HepG2 (cell line): Measurements from ENCODE around the gene NELFCD. TPM values are rescaled to one million over a fixed set of nuclear protein-coding genes. Genes with fewer than 3 reads are reported as not detected.

ENCODE experiments used
- HNF4G ChIP-seq, 2 experiments: sonication (generic) in 1 of 2; formaldehyde crosslinking in 1 of 2; IDR thresholded peaks; 2 replicates each; pipeline versions ENCODE4 v1.4.0 to v1.6.1; 2011 to 2020; ENCODE audit warnings: borderline replicate concordance in 2 of 2, low read depth in 2 of 2, mild to moderate bottlenecking in 2 of 2, low read length in 1 of 2, missing genetic modification reagents in 1 of 2, moderate library complexity in 1 of 2
- ISL2 ChIP-seq: sonication (generic); formaldehyde crosslinking; IDR thresholded peaks from 2 replicates; pipeline ENCODE4 v1.5.0; 2020; ENCODE audit warnings: missing genetic modification reagents
- RAD21 ChIP-seq: fragments of 450-650 bp; formaldehyde crosslinking; IDR thresholded peaks from 2 replicates; pipeline ENCODE4 v1.5.0; 2020; ENCODE audit warnings: mild to moderate bottlenecking
- TRIM22 ChIP-seq: fragments of 450-650 bp; IDR thresholded peaks from 2 replicates; pipeline ENCODE4 v1.6.1; 2017
- ZNF260 ChIP-seq: sonication (generic); formaldehyde crosslinking; IDR thresholded peaks from 2 replicates; pipeline ENCODE4 v1.4.0; 2020; ENCODE audit warnings: missing genetic modification reagents, low read depth, mild to moderate bottlenecking, borderline replicate concordance
- ZNF317 ChIP-seq: sonication (generic); formaldehyde crosslinking; IDR thresholded peaks from 2 replicates; pipeline ENCODE4 v1.5.0; 2020; ENCODE audit warnings: mild to moderate bottlenecking, missing genetic modification reagents
- ZNF318 ChIP-seq: sonication (generic); formaldehyde crosslinking; IDR thresholded peaks from 2 replicates; pipeline ENCODE4 v1.4.0; 2020; ENCODE audit warnings: mild to moderate bottlenecking, missing genetic modification reagents
- ZNF788 ChIP-seq: sonication (generic); formaldehyde crosslinking; IDR thresholded peaks from 2 replicates; pipeline ENCODE4 v1.5.0; 2020; ENCODE audit warnings: mild to moderate bottlenecking, missing genetic modification reagents, borderline replicate concordance
- polyA plus RNA-seq, 8 experiments: library from polyadenylated mRNA; depleted of rRNA in 3 of 8; stranded (reverse) in 7 of 8; unstranded in 1 of 8; fragments of >200 nt; fragmentation: Illumina TruSeq in 4 of 8; extraction: Trizol in 4 of 8; gene quantifications; 2 replicates each; pipeline versions ENCODE4 v1.2.1 to v1.2.3, GENCODE V29; 2011 to 2016; ENCODE audit warnings: low read depth in 4 of 8, missing spikeins in 1 of 8, mixed read lengths in 1 of 8; ENCODE audit not compliant: insufficient read depth in 1 of 8
- total RNA-seq, 5 experiments: library from RNA; depleted of rRNA; stranded (reverse); fragments of >200 nt; fragmentation: Illumina TruSeq; extraction: Trizol; gene quantifications; 2 replicates each; pipeline ENCODE4 v1.2.3, GENCODE V29; 2016; ENCODE audit warnings: low read depth in 1 of 5
- TF ChIP-seq, protein P1 (sequence below), 2 experiments: fragments of 450-650 bp in 1 of 2; sonication (generic) in 1 of 2; formaldehyde crosslinking in 1 of 2; IDR thresholded peaks; 2 replicates each; pipeline versions ENCODE4 v1.6.1 to v1.8.0; 2016 to 2022; ENCODE audit warnings: antibody characterized with exemption in 1 of 2, mild to moderate bottlenecking in 1 of 2, missing genetic modification reagents in 1 of 2

The NELFCD gene
- total and polyA plus RNA-seq, 2 of the 13 experiments (the other 11 are each of a cell fraction or from before 2014, with no cell fraction given), result 159 to 203 TPM

GRCh38 chr20:59003836-59004492, 22.9 kb downstream of the NELFCD start (continued):
- no peak for TF ChIP-seq ZNF318 (CRISPR knock-in tag)
- TF ChIP-seq ZNF788 (CRISPR knock-in tag), result 0 out of 2 replicates have a peak, but pooled peaks have one; percentile 32
- TF ChIP-seq RAD21 (CRISPR knock-in tag), result no peak
- TF ChIP-seq ZNF317 (CRISPR knock-in tag), result no peak
- TF ChIP-seq, protein P1, sequence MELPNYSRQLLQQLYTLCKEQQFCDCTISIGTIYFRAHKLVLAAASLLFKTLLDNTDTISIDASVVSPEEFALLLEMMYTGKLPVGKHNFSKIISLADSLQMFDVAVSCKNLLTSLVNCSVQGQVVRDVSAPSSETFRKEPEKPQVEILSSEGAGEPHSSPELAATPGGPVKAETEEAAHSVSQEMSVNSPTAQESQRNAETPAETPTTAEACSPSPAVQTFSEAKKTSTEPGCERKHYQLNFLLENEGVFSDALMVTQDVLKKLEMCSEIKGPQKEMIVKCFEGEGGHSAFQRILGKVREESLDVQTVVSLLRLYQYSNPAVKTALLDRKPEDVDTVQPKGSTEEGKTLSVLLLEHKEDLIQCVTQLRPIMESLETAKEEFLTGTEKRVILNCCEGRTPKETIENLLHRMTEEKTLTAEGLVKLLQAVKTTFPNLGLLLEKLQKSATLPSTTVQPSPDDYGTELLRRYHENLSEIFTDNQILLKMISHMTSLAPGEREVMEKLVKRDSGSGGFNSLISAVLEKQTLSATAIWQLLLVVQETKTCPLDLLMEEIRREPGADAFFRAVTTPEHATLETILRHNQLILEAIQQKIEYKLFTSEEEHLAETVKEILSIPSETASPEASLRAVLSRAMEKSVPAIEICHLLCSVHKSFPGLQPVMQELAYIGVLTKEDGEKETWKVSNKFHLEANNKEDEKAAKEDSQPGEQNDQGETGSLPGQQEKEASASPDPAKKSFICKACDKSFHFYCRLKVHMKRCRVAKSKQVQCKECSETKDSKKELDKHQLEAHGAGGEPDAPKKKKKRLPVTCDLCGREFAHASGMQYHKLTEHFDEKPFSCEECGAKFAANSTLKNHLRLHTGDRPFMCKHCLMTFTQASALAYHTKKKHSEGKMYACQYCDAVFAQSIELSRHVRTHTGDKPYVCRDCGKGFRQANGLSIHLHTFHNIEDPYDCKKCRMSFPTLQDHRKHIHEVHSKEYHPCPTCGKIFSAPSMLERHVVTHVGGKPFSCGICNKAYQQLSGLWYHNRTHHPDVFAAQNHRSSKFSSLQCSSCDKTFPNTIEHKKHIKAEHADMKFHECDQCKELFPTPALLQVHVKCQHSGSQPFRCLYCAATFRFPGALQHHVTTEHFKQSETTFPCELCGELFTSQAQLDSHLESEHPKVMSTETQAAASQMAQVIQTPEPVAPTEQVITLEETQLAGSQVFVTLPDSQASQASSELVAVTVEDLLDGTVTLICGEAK (IDR thresholded peaks at IDR 0.05), result no peak
- TF ChIP-seq, protein P1 (CRISPR knock-in tag; IDR thresholded peaks at IDR 0.05), result no peak
- no peak for TF ChIP-seq HNF4G (IDR thresholded peaks at IDR 0.05; ENCODE audit: borderline replicate concordance, low read depth, low read length)
- TF ChIP-seq HNF4G (CRISPR knock-in tag; IDR thresholded peaks at IDR 0.05; ENCODE audit: borderline replicate concordance, low read depth), result no peak
- no peak for TF ChIP-seq ZNF260 (CRISPR knock-in tag)
- no peak for TF ChIP-seq ISL2 (CRISPR knock-in tag)
- no peak for TF ChIP-seq TRIM22
